ENCODE results near the gene TTC9B.
"Not testable (repeated sequence)": the region's sequence is repeated elsewhere in the genome, so short reads cannot be mapped to it uniquely, and the experiment has no call there.

GRCh38 chr19:40171293-40171692 is 46.9 kb downstream of the TTC9B start:
- not testable (repeated sequence) for TF ChIP-seq CTCF, EP300 (IDR thresholded peaks at IDR 0.05)
